GM12878 (cell line): ENCODE results near the gene TRPT1.

ENCODE experiments used
- BHLHE40 ChIP-seq, 2 experiments: fragments of 450-650 bp in 1 of 2; IDR thresholded peaks; 2 replicates each; pipeline ENCODE4 v1.6.1; 2011 to 2017; ENCODE audit warnings: low read depth in 2 of 2, borderline replicate concordance in 1 of 2, improper control_type of control experiment in 1 of 2, low read length in 1 of 2, mild to moderate bottlenecking in 1 of 2
- EZH2 ChIP-seq: IDR thresholded peaks from 2 replicates; pipeline ENCODE4 v1.6.1; 2012; ENCODE audit warnings: low read depth, mild to moderate bottlenecking, control low read depth, inconsistent platforms, low read length, borderline replicate concordance; ENCODE audit not compliant: control insufficient read depth
- FOS ChIP-seq: IDR thresholded peaks from 3 replicates; pipeline ENCODE4 v1.6.1; 2011; ENCODE audit warnings: borderline replicate concordance; ENCODE audit not compliant: insufficient read length; ENCODE audit errors: extremely low read depth
- IRF3 ChIP-seq: fragments of 450-650 bp; IDR thresholded peaks from 2 replicates; pipeline ENCODE4 v1.6.1; 2014; ENCODE audit warnings: mild to moderate bottlenecking
- KAT2A ChIP-seq: conservative IDR thresholded peaks from 2 replicates; pipeline ENCODE4 v1.6.1; 2011; ENCODE audit warnings: low read depth, low read length; ENCODE audit not compliant: control insufficient read depth
- NFYA ChIP-seq: IDR thresholded peaks from 2 replicates; pipeline ENCODE4 v1.6.1; 2011; ENCODE audit warnings: low read depth, mild to moderate bottlenecking, low read length, improper control_type of control experiment, borderline replicate concordance
- POLR2A ChIP-seq: IDR thresholded peaks from 2 replicates; pipeline ENCODE4 v1.6.1; 2011; ENCODE audit warnings: low read depth, mild to moderate bottlenecking, low read length
- POLR2AphosphoS5 ChIP-seq: IDR thresholded peaks from 2 replicates; pipeline ENCODE4 v1.6.1; 2011; ENCODE audit warnings: mild to moderate bottlenecking, low read length, inconsistent platforms
- TAF1 ChIP-seq: IDR thresholded peaks from 2 replicates; pipeline ENCODE4 v1.6.1; 2011; ENCODE audit warnings: mild to moderate bottlenecking, low read depth, low read length, borderline replicate concordance
- TF ChIP-seq, protein P1 (sequence below), 3 experiments: IDR thresholded peaks in 2 of 3; conservative IDR thresholded peaks in 1 of 3; 2 replicates each; pipeline ENCODE4 v1.5.1; 2011; ENCODE audit warnings: low read depth in 3 of 3, low read length in 3 of 3, mild to moderate bottlenecking in 3 of 3, control low read depth in 2 of 3, moderate library complexity in 2 of 3, inconsistent platforms in 1 of 3, mixed read lengths in 1 of 3; ENCODE audit not compliant: control insufficient read depth in 2 of 3, insufficient read depth in 1 of 3; ENCODE audit errors: extremely low read depth in 1 of 3

DNA sequence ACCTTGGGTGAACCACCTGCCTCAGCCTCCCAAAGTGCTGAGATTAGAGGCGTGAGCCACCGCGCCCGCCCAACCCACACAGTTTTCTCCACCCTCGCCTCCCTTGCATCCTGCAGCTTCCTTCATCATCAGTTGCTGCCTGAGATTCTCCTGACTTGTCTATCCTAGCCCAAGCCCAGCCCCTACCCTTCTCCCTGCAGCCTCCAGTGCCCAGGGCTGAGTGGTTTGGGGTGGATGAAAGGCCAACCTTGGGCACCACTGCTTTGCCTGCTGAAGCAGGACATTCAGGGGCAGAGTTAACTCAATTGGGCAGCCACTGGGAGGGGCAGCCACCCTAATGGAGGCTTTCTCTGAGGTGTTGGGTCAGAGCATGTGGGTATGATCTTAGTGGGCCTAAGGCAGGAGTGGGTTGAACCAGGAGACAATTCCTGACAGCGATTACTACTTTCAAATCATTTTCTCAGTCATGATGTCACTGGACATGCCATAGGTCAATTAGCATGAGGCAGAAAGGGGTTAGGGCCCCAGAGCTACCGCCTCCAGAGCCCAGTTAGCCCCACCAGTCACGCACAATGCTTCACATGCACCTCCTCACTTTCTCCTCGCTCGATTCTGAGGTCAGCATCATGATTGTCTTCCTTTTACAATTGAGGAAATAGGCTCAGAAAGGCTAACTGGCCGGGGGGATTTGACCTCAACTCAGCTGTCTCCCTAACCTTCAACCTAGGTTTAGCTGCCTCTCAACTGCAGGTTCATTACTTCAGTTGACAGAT is 13.9 kb upstream of the TRPT1 start:
- TF ChIP-seq TAF1 (no peak), NFYA (no peak), BHLHE40 (IDR thresholded peaks at IDR 0.05; ENCODE audit: borderline replicate concordance in 1 of 2, low read depth in 2 of 2, low read length in 1 of 2) (peak; percentile 42 to 69), POLR2A (no peak; the same call in 1 of the 2 replicates), EZH2 (no peak), POLR2AphosphoS5 (no peak), FOS (no peak), KAT2A (no peak), IRF3 (no peak)
- TF ChIP-seq, protein P1, sequence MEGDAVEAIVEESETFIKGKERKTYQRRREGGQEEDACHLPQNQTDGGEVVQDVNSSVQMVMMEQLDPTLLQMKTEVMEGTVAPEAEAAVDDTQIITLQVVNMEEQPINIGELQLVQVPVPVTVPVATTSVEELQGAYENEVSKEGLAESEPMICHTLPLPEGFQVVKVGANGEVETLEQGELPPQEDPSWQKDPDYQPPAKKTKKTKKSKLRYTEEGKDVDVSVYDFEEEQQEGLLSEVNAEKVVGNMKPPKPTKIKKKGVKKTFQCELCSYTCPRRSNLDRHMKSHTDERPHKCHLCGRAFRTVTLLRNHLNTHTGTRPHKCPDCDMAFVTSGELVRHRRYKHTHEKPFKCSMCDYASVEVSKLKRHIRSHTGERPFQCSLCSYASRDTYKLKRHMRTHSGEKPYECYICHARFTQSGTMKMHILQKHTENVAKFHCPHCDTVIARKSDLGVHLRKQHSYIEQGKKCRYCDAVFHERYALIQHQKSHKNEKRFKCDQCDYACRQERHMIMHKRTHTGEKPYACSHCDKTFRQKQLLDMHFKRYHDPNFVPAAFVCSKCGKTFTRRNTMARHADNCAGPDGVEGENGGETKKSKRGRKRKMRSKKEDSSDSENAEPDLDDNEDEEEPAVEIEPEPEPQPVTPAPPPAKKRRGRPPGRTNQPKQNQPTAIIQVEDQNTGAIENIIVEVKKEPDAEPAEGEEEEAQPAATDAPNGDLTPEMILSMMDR (IDR thresholded peaks at IDR 0.05 in 2 of 3, conservative IDR thresholded peaks at IDR 0.05 in 1 of 3; ENCODE audit: control insufficient read depth in 2 of 3, extremely low read depth in 1 of 3, insufficient read depth in 1 of 3, low read depth in 3 of 3, low read length in 3 of 3) = no peak
